Right ventricle myocardium superior (tissue), 1 donor: ENCODE data around the gene ADGRB3. TPM values are rescaled to one million over a fixed set of nuclear protein-coding genes. Genes with fewer than 3 reads are reported as not detected.
"Not testable (repeated sequence)": the region's sequence is repeated elsewhere in the genome, so short reads cannot be mapped to it uniquely, and the experiment has no call there.

Experiments used
- ATAC-seq: fragments of 200-7000 bp; cut with Tn5 transposase; one replicate; pipeline ENCODE4 v1.9.1; 2020; ENCODE audit warnings: mild to moderate bottlenecking; ENCODE audit not compliant: poor library complexity
- DNase-seq: peaks from one replicate; pipeline ENCODE4 v3.0.0-alpha.2; 2020
- intact Hi-C: fragments of 100-400 bp; cut with DNase I; formaldehyde crosslinking; loops from one replicate; pipeline ENCODE4 v1.11.2; 2022
- total RNA-seq: library from RNA; stranded (reverse); fragmentation: NEBNext Ultra II Directional; extraction: Animal tissue kit (Norgen Biotek cat#: 25700); gene quantifications from one replicate; pipeline ENCODE4 v1.2.1, GENCODE V29; 2021
- donor health status: DM: no; HTN: yes; CAD: no; lungs with severe emphysema.

ADGRB3 gene
- total RNA-seq, 1 donor from 2014 or later, result 2.0 TPM

- no peak for DNase-seq
- intact Hi-C loops, result no loop called here
- no peak for ATAC-seq
These were observed 233.6 kb downstream of the ADGRB3 start for GRCh38 chr6:68868646-68869045.

GRCh38 chr6:68873236-68873635, 238.2 kb downstream of the ADGRB3 start:
- ATAC-seq (no peak), DNase-seq (no peak)
- intact Hi-C loops, result no loop called here

GRCh38 chr6:68874747-68875146, 239.7 kb downstream of the ADGRB3 start:
- no peak for ATAC-seq
- DNase-seq, result no peak
- intact Hi-C loops, result no loop called here

GRCh38 chr6:68875403-68875802, 240.3 kb downstream of the ADGRB3 start:
- intact Hi-C loops, result no loop called here
- no peak for ATAC-seq
- no peak for DNase-seq

- intact Hi-C loops, result no loop called here
- ATAC-seq, result no peak
- DNase-seq, result no peak
These were observed 241.9 kb downstream of the ADGRB3 start for GRCh38 chr6:68876792-68877493.

GRCh38 chr6:68880050-68880813, 245.2 kb downstream of the ADGRB3 start:
- DNase-seq (no peak), ATAC-seq (no peak)
- intact Hi-C loops, result no loop called here

GRCh38 chr6:68883325-68883724, 248.2 kb downstream of the ADGRB3 start:
- ATAC-seq, intact Hi-C loops, DNase-seq: not testable (repeated sequence)

- DNase-seq (no peak), ATAC-seq (no peak)
- intact Hi-C loops, result no loop called here
These were observed 256.3 kb downstream of the ADGRB3 start for GRCh38 chr6:68891419-68891818.

- DNase-seq (no peak), ATAC-seq (peak; percentile 83)
- intact Hi-C loops, result no loop called here
These were observed 257.4 kb downstream of the ADGRB3 start for GRCh38 chr6:68892452-68892851.

- intact Hi-C loops, result no loop called here
- no peak for DNase-seq
- no peak for ATAC-seq
These were observed 260.8 kb downstream of the ADGRB3 start for GRCh38 chr6:68895929-68896328.

GRCh38 chr6:68901044-68901443, 266.0 kb downstream of the ADGRB3 start:
- ATAC-seq, result no peak
- DNase-seq, result no peak
- intact Hi-C loops, result no loop called here

- intact Hi-C loops, result no loop called here
- no peak for DNase-seq
- ATAC-seq, result no peak
These were observed 276.3 kb downstream of the ADGRB3 start for GRCh38 chr6:68911334-68911733.

- intact Hi-C loops, result no loop called here
- DNase-seq (no peak), ATAC-seq (no peak)
These were observed 276.7 kb downstream of the ADGRB3 start for GRCh38 chr6:68911811-68912210.

GRCh38 chr6:68912805-68913204, 277.7 kb downstream of the ADGRB3 start:
- DNase-seq, intact Hi-C loops, ATAC-seq: not testable (repeated sequence)

GRCh38 chr6:68915586-68915985, 280.5 kb downstream of the ADGRB3 start:
- no peak for ATAC-seq
- intact Hi-C loops, result no loop called here
- DNase-seq, result no peak

- DNase-seq (no peak), ATAC-seq (no peak)
- intact Hi-C loops, result no loop called here
These were observed 284.5 kb downstream of the ADGRB3 start for GRCh38 chr6:68919537-68919936.

- ATAC-seq (no peak), DNase-seq (no peak)
- intact Hi-C loops, result no loop called here
These were observed 306.3 kb downstream of the ADGRB3 start for GRCh38 chr6:68941345-68941744.

GRCh38 chr6:68947721-68948120, 312.6 kb downstream of the ADGRB3 start:
- no peak for DNase-seq
- ATAC-seq, result no peak
- intact Hi-C loops, result no loop called here

GRCh38 chr6:68951270-68951669, 316.2 kb downstream of the ADGRB3 start:
- intact Hi-C loops, result no loop called here
- DNase-seq (no peak), ATAC-seq (no peak)

GRCh38 chr6:68958327-68958726, 323.2 kb downstream of the ADGRB3 start:
- intact Hi-C loops, result no loop called here
- DNase-seq (no peak), ATAC-seq (no peak)
